Fibroblast of skin of left biceps (primary cell): ENCODE measurements around the gene GAPVD1.
"Not testable (repeated sequence)": the region's sequence is repeated elsewhere in the genome, so short reads cannot be mapped to it uniquely, and the experiment has no call there.

Source experiments
- DNase-seq, 2 experiments: peaks; one replicate each; pipeline ENCODE4 v3.0.0-alpha.2; 2013; ENCODE audit warnings: low read depth in 2 of 2

Gene GAPVD1

GRCh38 chr9:125374443-125375309 is 113.0 kb downstream of the GAPVD1 start:
- DNase-seq = peak; percentile 25 to 30

GRCh38 chr9:125375820-125376219 is 114.2 kb downstream of the GAPVD1 start:
- DNase-seq = no peak

GRCh38 chr9:125376261-125377226 is 114.9 kb downstream of the GAPVD1 start:
- no peak for DNase-seq

GRCh38 chr9:125377584-125378250 is 116.1 kb downstream of the GAPVD1 start:
- DNase-seq = no peak

- no peak for DNase-seq
Observed at GRCh38 chr9:125378778-125379177, 117.2 kb downstream of the GAPVD1 start.

GRCh38 chr9:125379208-125379607 is 117.6 kb downstream of the GAPVD1 start:
- DNase-seq = no peak

GRCh38 chr9:125380406-125380805 is 118.8 kb downstream of the GAPVD1 start:
- DNase-seq = no peak

GRCh38 chr9:125387861-125388524 is 126.4 kb downstream of the GAPVD1 start:
- no peak for DNase-seq

- DNase-seq = no peak
Observed at GRCh38 chr9:125388978-125389377, 127.4 kb downstream of the GAPVD1 start.

- no peak for DNase-seq
Observed at GRCh38 chr9:125391704-125392103, 130.1 kb downstream of the GAPVD1 start.

- DNase-seq = no peak
Observed at GRCh38 chr9:125393426-125393825, 131.8 kb downstream of the GAPVD1 start.

GRCh38 chr9:125396799-125397198 is 135.2 kb downstream of the GAPVD1 start:
- no peak for DNase-seq

GRCh38 chr9:125397736-125398135 is 136.1 kb downstream of the GAPVD1 start:
- DNase-seq = no peak

- no peak for DNase-seq
Observed at GRCh38 chr9:125398243-125398642, 136.6 kb downstream of the GAPVD1 start.

- DNase-seq = no peak
Observed at GRCh38 chr9:125399165-125399564, 137.5 kb downstream of the GAPVD1 start.

GRCh38 chr9:125399666-125400065 is 138.0 kb downstream of the GAPVD1 start:
- DNase-seq = no peak

GRCh38 chr9:125400232-125400631 is 138.6 kb downstream of the GAPVD1 start:
- DNase-seq = not testable (repeated sequence)

- no peak for DNase-seq
Observed at GRCh38 chr9:125400725-125401716, 139.4 kb downstream of the GAPVD1 start.

- DNase-seq = no peak
Observed at GRCh38 chr9:125404733-125405132, 143.1 kb downstream of the GAPVD1 start.
